Measurements from ENCODE around the gene S100A6. TPM values are rescaled to one million over a fixed set of nuclear protein-coding genes. Genes with fewer than 3 reads are reported as not detected.

S100A6 gene
- total RNA-seq, 1 donor from 2014 or later = 562 TPM

DNA sequence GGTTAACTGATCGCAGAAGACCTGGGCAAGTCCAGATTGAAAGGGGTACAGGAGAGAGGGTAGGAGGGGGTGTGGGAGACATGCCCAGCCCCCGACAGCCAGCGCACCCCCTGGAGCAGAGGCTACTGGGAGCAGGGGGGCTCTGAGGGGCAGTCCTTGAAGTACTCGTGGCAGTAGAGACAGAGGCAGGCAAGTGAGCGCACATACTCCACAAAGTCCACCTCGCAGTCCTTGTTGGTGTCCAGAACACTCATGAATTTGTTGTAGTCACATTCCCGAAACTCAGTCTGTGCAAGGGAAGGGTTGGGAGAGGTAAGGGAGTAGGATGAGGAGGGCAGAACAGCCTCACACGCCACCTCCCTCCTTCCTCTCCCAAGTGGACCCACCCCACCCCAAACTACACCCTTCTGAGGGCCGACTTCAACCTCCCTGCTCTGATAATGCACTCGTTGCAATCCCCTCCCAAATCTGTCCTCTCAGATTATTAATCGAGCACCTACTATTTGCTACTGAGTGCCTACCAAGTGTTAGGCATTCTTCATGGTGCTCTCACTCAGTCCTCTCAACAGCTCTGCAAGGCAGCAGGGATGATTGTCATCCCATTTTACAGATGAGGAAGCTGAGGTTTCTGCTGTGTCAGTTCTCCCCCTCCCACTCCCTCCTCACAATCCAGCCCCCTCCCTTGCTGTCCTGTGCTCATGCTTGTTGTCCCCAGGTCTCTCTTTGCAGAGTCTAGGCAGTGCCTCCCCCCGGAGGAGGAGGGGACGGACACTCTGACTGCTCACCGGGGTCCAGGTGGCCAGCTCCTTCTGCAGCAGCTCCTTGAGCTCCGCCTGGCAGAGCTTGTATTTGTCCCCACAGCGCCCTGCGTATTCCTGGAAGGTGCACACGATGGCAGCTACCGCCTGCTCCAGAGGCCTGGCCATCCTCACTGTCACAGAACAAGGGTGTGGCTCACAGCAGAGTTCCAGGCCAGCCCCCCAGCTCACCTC lies 12.1 kb upstream of the S100A6 start:
- peak overlapping the region in 1 of 2 donors; percentile 61 for H3K4me3 ChIP-seq
- H3K9me3 ChIP-seq = no peaks in the 10 kb centered on the region
- H3K27ac ChIP-seq = peak overlapping the region; percentile 99
- H3K4me1 ChIP-seq = peaks cover 86% of the 10 kb centered on the region
- peaks cover 0 to 7% of the 10 kb centered on the region in 2 donors for H3K36me3 ChIP-seq
- peak in 1 of 2 donors; percentile 19 for TF ChIP-seq POLR2AphosphoS5 (IDR thresholded peaks at IDR 0.05; ENCODE audit: insufficient read depth in 1 of 2, low read depth in 1 of 2)
- TF ChIP-seq, protein P1, sequence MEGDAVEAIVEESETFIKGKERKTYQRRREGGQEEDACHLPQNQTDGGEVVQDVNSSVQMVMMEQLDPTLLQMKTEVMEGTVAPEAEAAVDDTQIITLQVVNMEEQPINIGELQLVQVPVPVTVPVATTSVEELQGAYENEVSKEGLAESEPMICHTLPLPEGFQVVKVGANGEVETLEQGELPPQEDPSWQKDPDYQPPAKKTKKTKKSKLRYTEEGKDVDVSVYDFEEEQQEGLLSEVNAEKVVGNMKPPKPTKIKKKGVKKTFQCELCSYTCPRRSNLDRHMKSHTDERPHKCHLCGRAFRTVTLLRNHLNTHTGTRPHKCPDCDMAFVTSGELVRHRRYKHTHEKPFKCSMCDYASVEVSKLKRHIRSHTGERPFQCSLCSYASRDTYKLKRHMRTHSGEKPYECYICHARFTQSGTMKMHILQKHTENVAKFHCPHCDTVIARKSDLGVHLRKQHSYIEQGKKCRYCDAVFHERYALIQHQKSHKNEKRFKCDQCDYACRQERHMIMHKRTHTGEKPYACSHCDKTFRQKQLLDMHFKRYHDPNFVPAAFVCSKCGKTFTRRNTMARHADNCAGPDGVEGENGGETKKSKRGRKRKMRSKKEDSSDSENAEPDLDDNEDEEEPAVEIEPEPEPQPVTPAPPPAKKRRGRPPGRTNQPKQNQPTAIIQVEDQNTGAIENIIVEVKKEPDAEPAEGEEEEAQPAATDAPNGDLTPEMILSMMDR (IDR thresholded peaks at IDR 0.05) = no peak
- TF ChIP-seq POLR2A (IDR thresholded peaks at IDR 0.05) = no peak
- intact Hi-C loops (cut with DNase I) = loop anchor here (2.0 kb wide), 1 partner anchor 15 kb away; no protein-coding TSS in a partner anchor
- peak in 1 of 2 donors; percentile 87 for DNase-seq (ENCODE audit: extremely low spot score in 2 of 2)
- no peaks in the 10 kb centered on the region for H3K27me3 ChIP-seq

DNA sequence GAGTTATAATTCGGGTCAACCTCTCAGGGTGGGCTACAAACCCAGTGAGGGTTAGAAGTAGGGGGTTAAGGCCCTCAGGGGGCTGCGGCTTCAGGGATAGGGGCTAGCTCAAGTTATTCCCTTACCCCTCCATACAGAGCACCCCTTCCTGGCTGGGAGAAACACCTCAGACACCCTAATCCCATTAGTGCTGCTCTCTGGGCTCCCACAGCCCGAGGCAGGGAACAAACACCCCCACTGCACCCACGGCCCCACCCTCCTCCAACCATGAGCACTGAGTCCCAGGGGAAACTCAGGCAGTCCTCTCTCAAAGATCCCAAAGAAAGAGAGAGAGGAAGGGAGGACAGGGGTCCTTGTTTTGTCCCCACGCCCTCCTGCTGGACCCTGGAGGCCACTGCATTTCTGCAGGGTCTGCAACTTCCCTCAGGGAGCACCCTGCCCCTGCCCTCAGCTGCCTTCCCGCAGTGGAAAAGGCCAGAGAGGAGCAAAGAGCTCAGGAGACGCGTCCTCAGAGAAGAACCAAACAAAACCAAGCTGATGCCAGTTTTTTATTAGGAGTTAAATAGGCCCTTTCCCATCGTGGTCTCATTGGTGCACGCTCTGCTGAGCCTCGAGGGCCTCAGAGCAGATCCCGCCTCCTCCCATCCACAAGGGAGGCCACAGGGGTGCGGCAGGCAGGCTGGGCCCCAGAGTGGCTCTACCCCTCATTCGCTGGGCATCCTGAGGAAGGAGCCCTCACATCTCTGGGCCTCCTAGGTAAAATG lies 11.2 kb upstream of the S100A6 start:
- peaks cover 0 to 7% of the 10 kb centered on the region in 2 donors for H3K36me3 ChIP-seq
- TF ChIP-seq POLR2AphosphoS5 (IDR thresholded peaks at IDR 0.05; ENCODE audit: insufficient read depth in 1 of 2, low read depth in 1 of 2) (peak in 1 of 2 donors; percentile 77), POLR2A (IDR thresholded peaks at IDR 0.05) (no peak)
- TF ChIP-seq, protein P1 (IDR thresholded peaks at IDR 0.05) = no peak
- peak in 1 of 2 donors; percentile 83 for DNase-seq (ENCODE audit: extremely low spot score in 2 of 2)
- intact Hi-C loops (cut with DNase I) = no loop called here
- H3K27ac ChIP-seq = peak overlapping the region; percentile 99
- H3K4me3 ChIP-seq = peak overlapping the region; percentile 56 to 61
- no peaks in the 10 kb centered on the region for H3K27me3 ChIP-seq
- H3K9me3 ChIP-seq = no peaks in the 10 kb centered on the region
- H3K4me1 ChIP-seq = peaks cover 93% of the 10 kb centered on the region

- peaks cover 99% of the 10 kb centered on the region for H3K4me1 ChIP-seq
- intact Hi-C loops (cut with DNase I) = no loop called here
- peak overlapping the region; percentile 99 for H3K27ac ChIP-seq
- TF ChIP-seq POLR2A (IDR thresholded peaks at IDR 0.05) = no peak
- no peak for TF ChIP-seq POLR2AphosphoS5 (IDR thresholded peaks at IDR 0.05; ENCODE audit: insufficient read depth in 1 of 2, low read depth in 1 of 2)
- TF ChIP-seq, protein P1 (IDR thresholded peaks at IDR 0.05) = no peak
- DNase-seq (ENCODE audit: extremely low spot score in 2 of 2) = peak; percentile 86 to 94
- peak overlapping the region; percentile 56 to 61 for H3K4me3 ChIP-seq
- H3K27me3 ChIP-seq = no peaks in the 10 kb centered on the region
- H3K36me3 ChIP-seq = peaks cover 0 to 7% of the 10 kb centered on the region in 2 donors
- no peaks in the 10 kb centered on the region for H3K9me3 ChIP-seq
These were observed 10.6 kb upstream of the S100A6 start for GRCh38 chr1:153546371-153546770.

DNA sequence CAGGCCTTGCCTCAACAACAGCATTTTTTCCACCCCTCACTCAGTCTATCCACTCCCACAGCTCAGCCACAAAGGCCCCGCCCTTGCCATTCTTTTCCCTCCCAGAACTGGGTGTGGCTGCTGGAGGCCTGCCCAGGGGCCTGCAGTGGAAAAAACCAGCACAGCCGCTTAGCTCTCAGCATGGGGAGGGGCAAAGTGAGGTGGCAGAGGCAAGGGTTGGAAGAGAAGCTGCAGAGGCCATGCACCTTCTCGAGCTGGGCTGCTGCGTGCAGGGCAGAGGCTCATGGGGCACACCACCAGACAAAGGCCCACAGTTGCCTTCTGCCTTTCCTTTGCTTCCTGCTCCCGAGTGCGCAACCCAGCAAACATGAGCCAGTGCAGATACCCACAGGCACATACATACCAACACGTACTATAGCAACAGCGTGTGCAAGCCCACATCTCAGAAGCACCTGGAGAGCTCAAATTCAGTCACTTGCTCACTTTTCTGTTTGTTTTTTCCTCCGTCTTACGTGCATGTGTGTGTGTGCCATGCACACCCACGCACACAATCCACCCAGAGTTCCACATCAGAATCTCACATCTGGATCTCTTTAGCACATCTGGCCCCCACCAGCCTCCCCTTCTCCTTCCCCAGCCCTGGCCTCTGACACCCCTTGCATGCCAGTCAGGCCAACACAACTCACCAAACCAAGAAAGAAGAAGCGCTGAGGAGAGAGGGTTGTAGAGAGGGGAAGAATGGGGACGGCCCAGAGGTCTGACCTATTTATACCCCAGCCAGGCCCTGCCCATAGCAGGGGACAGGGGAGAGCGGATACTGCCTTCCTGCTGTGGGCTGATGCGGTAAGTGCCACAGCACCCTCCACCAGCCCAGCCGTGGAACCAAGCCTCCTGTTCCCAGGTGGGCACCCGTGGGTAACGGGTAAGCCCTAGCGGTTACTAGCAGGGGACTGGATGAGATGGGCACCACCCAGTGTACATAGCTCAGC lies 9.6 kb upstream of the S100A6 start, which contains the start of gene S100A4:
TSS of gene S100A4 (minus strand) at position 740 of the 989 bp plus-strand sequence. CDS start 1,012 bp downstream, outside the sequence.
- Histone ChIP-seq H3K27me3 (no peaks in the 10 kb centered on the region), H3K4me1 (peaks cover 97% of the 10 kb centered on the region), H3K9me3 (no peaks in the 10 kb centered on the region), H3K36me3 (peaks cover 0 to 7% of the 10 kb centered on the region in 2 donors), H3K4me3 (peak within 1 kb of the TSS; percentile 56 to 61), H3K27ac (peak within 1 kb of the TSS; percentile 99)
- intact Hi-C loops (cut with DNase I) = no loop called here
- DNase-seq (ENCODE audit: extremely low spot score in 2 of 2) = peak; percentile 98 to 99
- TF ChIP-seq POLR2AphosphoS5 (IDR thresholded peaks at IDR 0.05; ENCODE audit: insufficient read depth in 1 of 2, low read depth in 1 of 2) = peak; percentile 91 to 98
- TF ChIP-seq, protein P1 (IDR thresholded peaks at IDR 0.05) = no peak
- peak in 1 of 2 donors; percentile 72 for TF ChIP-seq POLR2A (IDR thresholded peaks at IDR 0.05)
